8988T (cell line): ENCODE results near the gene KCNH3.
"Not testable (repeated sequence)": the region's sequence is repeated elsewhere in the genome, so short reads cannot be mapped to it uniquely, and the experiment has no call there.

Experiments used
- DNase-seq: peaks from one replicate; pipeline ENCODE4 v3.0.0; 2011

The KCNH3 gene

GRCh38 chr12:49538510-49539403, at the start of gene KCNH3:
Gene KCNH3 (plus strand): TSS chr12:49539030. CDS start chr12:49539417, 387 bp downstream.
- peak; percentile 99 for DNase-seq

GRCh38 chr12:49489154-49489553, 49.7 kb upstream of the KCNH3 start:
- DNase-seq = no peak

- DNase-seq = no peak
Measured at GRCh38 chr12:49489720-49490119, 49.1 kb upstream of the KCNH3 start.

GRCh38 chr12:49491823-49492222, 47.0 kb upstream of the KCNH3 start:
- no peak for DNase-seq

- no peak for DNase-seq
Measured at GRCh38 chr12:49493900-49494299, 44.9 kb upstream of the KCNH3 start.

- DNase-seq = no peak
Measured at GRCh38 chr12:49496417-49497360, 42.1 kb upstream of the KCNH3 start.

GRCh38 chr12:49501895-49502294, 36.9 kb upstream of the KCNH3 start:
- no peak for DNase-seq

GRCh38 chr12:49502590-49502989, 36.2 kb upstream of the KCNH3 start:
- no peak for DNase-seq

GRCh38 chr12:49503674-49504180, 35.1 kb upstream of the KCNH3 start:
- DNase-seq = peak; percentile 32

- DNase-seq = no peak
Measured at GRCh38 chr12:49505672-49506071, 33.2 kb upstream of the KCNH3 start.

GRCh38 chr12:49507139-49507538, 31.7 kb upstream of the KCNH3 start:
- peak; percentile 23 for DNase-seq

- not testable (repeated sequence) for DNase-seq
Measured at GRCh38 chr12:49509681-49510080, 29.1 kb upstream of the KCNH3 start.

- no peak for DNase-seq
Measured at GRCh38 chr12:49511410-49511809, 27.4 kb upstream of the KCNH3 start.

GRCh38 chr12:49512546-49512945, 26.3 kb upstream of the KCNH3 start:
- no peak for DNase-seq

GRCh38 chr12:49515266-49515665, 23.6 kb upstream of the KCNH3 start:
- no peak for DNase-seq

GRCh38 chr12:49518914-49519573, 19.8 kb upstream of the KCNH3 start:
- no peak for DNase-seq

GRCh38 chr12:49519574-49519936, 19.3 kb upstream of the KCNH3 start:
- DNase-seq = no peak

GRCh38 chr12:49521389-49521788, 17.4 kb upstream of the KCNH3 start:
- DNase-seq = no peak

- DNase-seq = no peak
Measured at GRCh38 chr12:49524660-49525324, 14.0 kb upstream of the KCNH3 start.

GRCh38 chr12:49525942-49526341, 12.9 kb upstream of the KCNH3 start:
- no peak for DNase-seq

GRCh38 chr12:49527361-49528130, 11.3 kb upstream of the KCNH3 start:
- no peak for DNase-seq

GRCh38 chr12:49529414-49529813, 9.4 kb upstream of the KCNH3 start:
- no peak for DNase-seq
